ENCODE data around the gene ALDH8A1. TPM values are rescaled to one million over a fixed set of nuclear protein-coding genes. Genes with fewer than 3 reads are reported as not detected.

The ALDH8A1 gene
- total and polyA plus RNA-seq, 10 of the 15 experiments (the other 5 are each of a cell fraction or from before 2014, with no cell fraction given) = 0.13 to 1.8 (median 0.62) TPM; not detected in 3

GRCh38 chr6:134920422-134920821 is 29.5 kb downstream of the ALDH8A1 start (continued):
- TF ChIP-seq KDM1A (IDR thresholded peaks at IDR 0.05; ENCODE audit: borderline replicate concordance) = no peak
- TF ChIP-seq IRF3 (IDR thresholded peaks at IDR 0.05) = no peak
- no peak for TF ChIP-seq PRDM15 (CRISPR knock-in tag; IDR thresholded peaks at IDR 0.05)
- TF ChIP-seq CHD1 (IDR thresholded peaks at IDR 0.05; ENCODE audit: low read depth, low read length) = no peak

- H3K4me3 ChIP-seq = no peak overlapping the region
- TF ChIP-seq ZBTB33 (IDR thresholded peaks at IDR 0.05) = peak; percentile 90
- no peak for TF ChIP-seq ZBTB4 (CRISPR knock-in tag; IDR thresholded peaks at IDR 0.05)
- no peaks in the 10 kb centered on the region for H3K9me3 ChIP-seq (replicated peaks; ENCODE audit: control insufficient read depth, insufficient read depth, low read length)
- ChIA-PET RAD21 (ENCODE audit: unreplicated experiment) (interaction anchor here (2.7 kb wide), 1 partner anchor 22 kb away, joined by 10 read pairs; no protein-coding TSS in a partner anchor), SMC1A (ENCODE audit: uncharacterized antibody, unreplicated experiment) (interaction anchor here (0.8 to 1.7 kb wide), 5 partner anchors 9 to 521 kb away, joined by 3 to 8 read pairs (median 3); no protein-coding TSS in a partner anchor), POLR2A (no interaction called here), CTCF (interaction anchor here (0.5 to 3.1 kb wide), 4 partner anchors 21 to 821 kb away, joined by 3 to 22 read pairs (median 3); no protein-coding TSS in a partner anchor)
- no peaks in the 10 kb centered on the region for H4K20me1 ChIP-seq (ENCODE audit: control insufficient read depth, insufficient read depth)
- in situ Hi-C loops (cut with MboI) = no loop called here
- H3K9ac ChIP-seq (ENCODE audit: control insufficient read depth, insufficient read depth, low read length) = no peak overlapping the region
- FAIRE-seq (no peak), ATAC-seq (no peak), DNase-seq (ENCODE audit: low read depth, low spot score) (no peak)
- H3K27me3 ChIP-seq (replicated peaks in 1 of 2; ENCODE audit: control insufficient read depth in 2 of 2, insufficient read depth in 2 of 2, low read length in 1 of 2) = no peaks in the 10 kb centered on the region
- BruUV-seq (replicated peaks) = no TSS peak
- no peak overlapping the region for H3K27ac ChIP-seq (ENCODE audit: control insufficient read depth, insufficient read depth)
- H3K36me3 ChIP-seq (ENCODE audit: control insufficient read depth in 2 of 2, insufficient read depth in 2 of 2, low read length in 1 of 2) = no peaks in the 10 kb centered on the region
- no peaks in the 10 kb centered on the region for H3K4me1 ChIP-seq (ENCODE audit: control insufficient read depth, insufficient read depth, low read length)
- intact Hi-C loops (cut with micrococcal nuclease; ENCODE audit: unreplicated experiment) = no loop called here
- no peak overlapping the region for H2AFZ ChIP-seq (ENCODE audit: control insufficient read depth, low read depth, low read length)
- no peaks in the 10 kb centered on the region for H3K79me2 ChIP-seq (ENCODE audit: control insufficient read depth, insufficient read depth, low read length)
- no peak overlapping the region for H3K4me2 ChIP-seq (ENCODE audit: control insufficient read depth, insufficient read depth)
- 79% methylated on average over 17 of the region's 17 CpGs for WGBS (ENCODE audit: insufficient coverage, insufficient replicate concordance, low lambda C conversion rate, missing lambda C conversion rate)
These were observed 31.4 kb downstream of the ALDH8A1 start for GRCh38 chr6:134918418-134918961.
